Measurements from ENCODE around the gene ECEL1. TPM values are rescaled to one million over a fixed set of nuclear protein-coding genes. Genes with fewer than 3 reads are reported as not detected.
"Not testable (repeated sequence)": the region's sequence is repeated elsewhere in the genome, so short reads cannot be mapped to it uniquely, and the experiment has no call there.

The ECEL1 gene
- total and polyA plus RNA-seq, 7 donors, result 0.16 to 6.1 (median 0.71) TPM; not detected in 2

GRCh38 chr2:232449964-232450363, 37.7 kb downstream of the ECEL1 start:
- no peaks in the 10 kb centered on the region for H3K4me1 ChIP-seq
- H3K27me3 ChIP-seq, result no peaks in the 10 kb centered on the region
- no peak overlapping the region for H3K4me3 ChIP-seq
- H3K9me3 ChIP-seq, result no peaks in the 10 kb centered on the region
- no peaks in the 10 kb centered on the region for H3K36me3 ChIP-seq
- no peak for DNase-seq
- intact Hi-C loops (cut with DNase I), result no loop called here
- no peak for TF ChIP-seq EP300 (IDR thresholded peaks at IDR 0.05)
- no peak for TF ChIP-seq POLR2A (IDR thresholded peaks at IDR 0.05)
- TF ChIP-seq, protein P1, sequence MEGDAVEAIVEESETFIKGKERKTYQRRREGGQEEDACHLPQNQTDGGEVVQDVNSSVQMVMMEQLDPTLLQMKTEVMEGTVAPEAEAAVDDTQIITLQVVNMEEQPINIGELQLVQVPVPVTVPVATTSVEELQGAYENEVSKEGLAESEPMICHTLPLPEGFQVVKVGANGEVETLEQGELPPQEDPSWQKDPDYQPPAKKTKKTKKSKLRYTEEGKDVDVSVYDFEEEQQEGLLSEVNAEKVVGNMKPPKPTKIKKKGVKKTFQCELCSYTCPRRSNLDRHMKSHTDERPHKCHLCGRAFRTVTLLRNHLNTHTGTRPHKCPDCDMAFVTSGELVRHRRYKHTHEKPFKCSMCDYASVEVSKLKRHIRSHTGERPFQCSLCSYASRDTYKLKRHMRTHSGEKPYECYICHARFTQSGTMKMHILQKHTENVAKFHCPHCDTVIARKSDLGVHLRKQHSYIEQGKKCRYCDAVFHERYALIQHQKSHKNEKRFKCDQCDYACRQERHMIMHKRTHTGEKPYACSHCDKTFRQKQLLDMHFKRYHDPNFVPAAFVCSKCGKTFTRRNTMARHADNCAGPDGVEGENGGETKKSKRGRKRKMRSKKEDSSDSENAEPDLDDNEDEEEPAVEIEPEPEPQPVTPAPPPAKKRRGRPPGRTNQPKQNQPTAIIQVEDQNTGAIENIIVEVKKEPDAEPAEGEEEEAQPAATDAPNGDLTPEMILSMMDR (IDR thresholded peaks at IDR 0.05), result no peak
- no peak for TF ChIP-seq POLR2AphosphoS5 (IDR thresholded peaks at IDR 0.05)
- 74 to 77% methylated on average over 12 of the region's 12 CpGs for WGBS, 2 donors
- no peak overlapping the region for H3K27ac ChIP-seq

GRCh38 chr2:232448304-232448690, 39.3 kb downstream of the ECEL1 start:
- TF ChIP-seq POLR2AphosphoS5 (IDR thresholded peaks at IDR 0.05) (no peak), POLR2A (IDR thresholded peaks at IDR 0.05) (no peak)
- H3K27ac ChIP-seq, result no peak overlapping the region
- no peaks in the 10 kb centered on the region for H3K36me3 ChIP-seq
- 71 to 81% methylated on average over 10 of the region's 10 CpGs for WGBS, 2 donors
- H3K9me3 ChIP-seq, result no peaks in the 10 kb centered on the region
- no peak for DNase-seq
- intact Hi-C loops (cut with DNase I), result no loop called here
- H3K4me1 ChIP-seq, result no peaks in the 10 kb centered on the region
- H3K27me3 ChIP-seq, result peaks cover 0 to 4% (median 0%) of the 10 kb centered on the region in 3 donors
- H3K4me3 ChIP-seq, result no peak overlapping the region

DNA sequence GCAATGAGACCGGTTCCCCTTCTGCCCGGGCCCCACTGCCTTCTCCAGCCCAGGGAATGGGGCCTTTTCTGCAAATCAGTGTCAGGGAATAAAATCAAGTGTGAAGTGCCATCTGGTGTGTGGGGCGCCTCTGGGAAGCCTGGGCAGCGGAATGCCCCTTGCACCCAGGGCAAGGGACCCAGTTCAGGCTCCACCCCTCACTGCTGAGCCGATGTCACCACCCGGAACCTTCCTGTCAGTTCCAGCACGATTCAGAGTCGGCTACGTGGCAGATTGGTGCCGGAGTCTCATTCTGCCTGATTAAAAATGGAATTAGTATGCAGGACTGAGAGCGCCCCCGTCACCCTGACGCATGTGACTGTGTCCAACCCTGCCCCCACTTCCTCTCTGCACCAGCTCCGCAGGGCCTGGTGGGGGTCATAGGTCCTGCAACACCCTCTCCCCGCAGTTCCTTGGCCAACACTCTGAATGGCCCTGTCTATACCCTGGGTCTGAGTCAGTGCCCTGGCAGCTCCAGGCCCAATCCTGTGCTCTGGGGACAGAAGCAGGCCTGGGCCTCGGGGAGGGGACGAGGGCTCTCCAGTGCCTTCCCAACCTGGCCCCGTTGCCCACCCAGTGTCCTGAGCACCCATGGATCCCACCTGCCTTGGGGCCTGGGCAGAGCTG, 39.9 kb downstream of the ECEL1 start:
- Histone ChIP-seq H3K27ac (no peak overlapping the region), H3K9me3 (no peaks in the 10 kb centered on the region), H3K36me3 (no peaks in the 10 kb centered on the region), H3K27me3 (peaks cover 0 to 4% (median 0%) of the 10 kb centered on the region in 3 donors), H3K4me1 (no peaks in the 10 kb centered on the region), H3K4me3 (no peak overlapping the region)
- WGBS, 2 donors, result 46 to 80% methylated on average over 18 of the region's 18 CpGs
- intact Hi-C loops (cut with DNase I), result no loop called here
- no peak for DNase-seq
- TF ChIP-seq EP300 (IDR thresholded peaks at IDR 0.05), result no peak
- TF ChIP-seq, protein P1 (IDR thresholded peaks at IDR 0.05), result no peak
- no peak for TF ChIP-seq POLR2AphosphoS5 (IDR thresholded peaks at IDR 0.05)
- no peak for TF ChIP-seq POLR2A (IDR thresholded peaks at IDR 0.05)

- H3K36me3 ChIP-seq, result no peaks in the 10 kb centered on the region
- no peak overlapping the region for H3K27ac ChIP-seq
- TF ChIP-seq POLR2AphosphoS5 (IDR thresholded peaks at IDR 0.05) (no peak), EP300 (IDR thresholded peaks at IDR 0.05) (no peak), POLR2A (IDR thresholded peaks at IDR 0.05) (no peak)
- TF ChIP-seq, protein P1 (IDR thresholded peaks at IDR 0.05), result no peak
- intact Hi-C loops (cut with DNase I), result no loop called here
- DNase-seq, result no peak
- WGBS, 2 donors, result 70 to 83% methylated on average over 9 of the region's 9 CpGs
- no peaks in the 10 kb centered on the region for H3K9me3 ChIP-seq
- H3K27me3 ChIP-seq, result peaks cover 0 to 4% (median 0%) of the 10 kb centered on the region in 3 donors
- H3K4me1 ChIP-seq, result no peaks in the 10 kb centered on the region
- no peak overlapping the region for H3K4me3 ChIP-seq
These were observed 40.5 kb downstream of the ECEL1 start for GRCh38 chr2:232447091-232447620.

DNA sequence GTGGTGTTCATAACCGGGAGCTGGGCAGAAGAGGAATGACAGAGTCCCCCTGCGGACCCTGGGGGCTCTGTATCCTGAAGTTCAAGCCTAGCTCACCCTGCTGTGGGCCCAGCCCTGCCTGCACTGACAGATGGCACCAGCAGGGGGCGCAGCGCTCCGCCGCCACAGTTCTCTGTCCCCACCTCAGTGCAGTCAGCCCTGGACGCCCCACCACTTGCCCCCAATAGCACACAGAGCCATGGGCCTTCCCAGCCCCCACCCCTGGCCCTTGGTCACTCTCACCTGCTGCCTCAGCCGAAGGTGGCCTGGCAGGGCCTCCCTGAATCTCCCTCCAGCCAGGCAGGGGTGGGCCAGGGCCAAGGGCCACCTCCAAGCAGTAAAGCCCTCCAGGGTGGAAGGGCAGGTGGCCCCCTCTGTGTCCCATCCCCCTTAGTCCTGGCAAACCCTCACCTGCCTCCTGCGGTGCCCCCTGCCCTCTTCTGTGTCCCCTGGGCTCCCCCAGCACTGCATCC, 41.3 kb downstream of the ECEL1 start:
- H3K4me1 ChIP-seq; H3K4me3 ChIP-seq; intact Hi-C loops (cut with DNase I); DNase-seq; H3K27ac ChIP-seq; H3K36me3 ChIP-seq; H3K9me3 ChIP-seq; H3K27me3 ChIP-seq: not testable (repeated sequence)
- WGBS, 2 donors, result 26 to 28% methylated on average over 6 to 9 of the region's 9 CpGs
- TF ChIP-seq, protein P1 (IDR thresholded peaks at IDR 0.05), result peak in 2 of 4 experiments; percentile 42 to 47

DNA sequence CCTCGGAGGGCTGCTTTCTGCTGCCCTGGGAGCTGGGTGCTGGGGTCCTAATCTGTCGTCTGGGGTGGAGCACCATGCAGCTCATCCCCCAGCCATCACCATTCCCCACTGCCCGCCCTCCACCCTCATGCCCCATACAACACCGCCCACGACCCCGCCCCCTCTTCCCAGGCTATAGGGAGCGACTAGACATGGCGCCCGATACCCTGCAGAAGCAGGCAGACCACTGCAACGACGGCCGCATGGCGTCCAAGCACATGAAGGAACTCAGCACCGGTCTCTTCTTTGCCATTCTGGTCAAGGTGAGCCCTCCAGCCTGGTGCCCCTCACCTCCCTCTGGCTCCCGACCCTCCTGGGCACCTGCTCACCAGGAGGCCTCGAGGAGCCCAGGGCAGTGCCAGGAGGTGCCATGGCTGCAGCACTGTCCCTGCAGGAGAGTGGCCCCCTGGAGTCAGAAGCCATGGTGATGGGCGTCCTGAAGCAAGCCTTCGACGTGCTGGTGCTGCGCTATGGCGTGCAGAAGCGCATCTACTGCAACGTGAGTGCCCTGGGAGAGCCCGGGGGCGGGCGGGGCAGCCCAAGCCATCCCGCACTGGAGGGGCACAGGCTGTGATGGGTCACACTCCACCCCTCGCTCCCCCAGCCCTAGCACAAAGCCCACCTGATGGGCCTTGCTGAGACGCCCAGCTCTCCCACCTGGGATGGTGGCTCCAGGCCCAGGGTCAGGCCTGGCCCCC, 42.3 kb downstream of the ECEL1 start:
- H3K4me1 ChIP-seq; DNase-seq; H3K36me3 ChIP-seq; H3K9me3 ChIP-seq; intact Hi-C loops (cut with DNase I); H3K27me3 ChIP-seq; H3K27ac ChIP-seq; H3K4me3 ChIP-seq: not testable (repeated sequence)
- whole genome bisulfite sequencing, 2 donors, result 77 to 88% methylated on average over 27 to 28 of the region's 29 CpGs
